Liver (tissue), 9 donors: ENCODE data around the gene GZMM. TPM values are rescaled to one million over a fixed set of nuclear protein-coding genes. Genes with fewer than 3 reads are reported as not detected.

Experiments used
- DNase-seq: peaks from one replicate; pipeline ENCODE4 v3.0.0-alpha.2; 2017; ENCODE audit warnings: low spot score
- H3K27ac ChIP-seq, 2 donors: one replicate each; pipeline ENCODE4 v1.7.0; 2013; ENCODE audit warnings: inconsistent platforms in 2 of 2, low read length in 2 of 2, control low read depth in 1 of 2, low read depth in 1 of 2, mild to moderate bottlenecking in 1 of 2
- H3K27me3 ChIP-seq, 4 donors: one replicate each; pipeline versions ENCODE4 v1.6.1 to v1.7.0; 2013; ENCODE audit warnings: low read length in 3 of 4, inconsistent platforms in 1 of 4, mild to moderate bottlenecking in 1 of 4, moderate library complexity in 1 of 4; ENCODE audit not compliant: control insufficient read depth in 4 of 4, insufficient read depth in 4 of 4
- H3K36me3 ChIP-seq, 4 donors: one replicate each; pipeline versions ENCODE4 v1.6.1 to v1.7.0; 2013; ENCODE audit warnings: low read length in 3 of 4, mild to moderate bottlenecking in 3 of 4, low read depth in 1 of 4, moderate library complexity in 1 of 4; ENCODE audit not compliant: control insufficient read depth in 4 of 4, insufficient read depth in 3 of 4
- H3K4me1 ChIP-seq, 4 donors: one replicate each; pipeline versions ENCODE4 v1.6.1 to v1.7.0; 2013; ENCODE audit warnings: low read length in 3 of 4, mild to moderate bottlenecking in 3 of 4, moderate library complexity in 1 of 4; ENCODE audit not compliant: control insufficient read depth in 4 of 4, insufficient read depth in 4 of 4
- H3K4me3 ChIP-seq, 3 donors: one replicate each; pipeline versions ENCODE4 v1.6.1 to v1.7.0; 2013; ENCODE audit warnings: low read length in 3 of 3, control low read depth in 1 of 3, low read depth in 1 of 3, mild to moderate bottlenecking in 1 of 3
- H3K9ac ChIP-seq, 2 donors: one replicate each; pipeline ENCODE4 v1.7.0; 2013; ENCODE audit warnings: low read length in 2 of 2, mild to moderate bottlenecking in 2 of 2, moderate library complexity in 2 of 2, control low read depth in 1 of 2, low read depth in 1 of 2
- H3K9me3 ChIP-seq, 4 donors: one replicate each; pipeline versions ENCODE4 v1.6.1 to v1.7.0; 2013; ENCODE audit warnings: low read length in 3 of 4; ENCODE audit not compliant: control insufficient read depth in 4 of 4
- ATF3 ChIP-seq: IDR thresholded peaks from 2 replicates; pipeline ENCODE4 v1.6.1; 2016; ENCODE audit warnings: antibody characterized with exemption
- EGR1 ChIP-seq, 2 donors: IDR thresholded peaks; 2 replicates each; pipeline ENCODE4 v1.6.1; 2016 to 2018; ENCODE audit warnings: antibody characterized with exemption in 2 of 2, low read depth in 2 of 2
- FOXA1 ChIP-seq: IDR thresholded peaks from 2 replicates; pipeline ENCODE4 v1.6.1; 2016; ENCODE audit warnings: antibody characterized with exemption
- FOXA2 ChIP-seq: IDR thresholded peaks from 2 replicates; pipeline ENCODE4 v1.6.1; 2016; ENCODE audit warnings: antibody characterized with exemption
- GABPA ChIP-seq, 2 donors: IDR thresholded peaks in 1 of 2; conservative IDR thresholded peaks in 1 of 2; 2 replicates each; pipeline ENCODE4 v1.6.1; 2016; ENCODE audit warnings: antibody characterized with exemption in 2 of 2, mild to moderate bottlenecking in 1 of 2, moderate library complexity in 1 of 2
- HNF4A ChIP-seq, 2 donors: conservative IDR thresholded peaks; 2 replicates each; pipeline ENCODE4 v1.6.1; 2016; ENCODE audit warnings: antibody characterized with exemption in 2 of 2, mild to moderate bottlenecking in 2 of 2
- JUND ChIP-seq, 2 donors: IDR thresholded peaks; 2 replicates each; pipeline ENCODE4 v1.6.1; 2016; ENCODE audit warnings: antibody characterized with exemption in 2 of 2
- NR2F2 ChIP-seq: IDR thresholded peaks from 2 replicates; pipeline ENCODE4 v1.6.1; 2016; ENCODE audit warnings: antibody characterized with exemption
- REST ChIP-seq: IDR thresholded peaks from 2 replicates; pipeline ENCODE4 v1.6.1; 2016; ENCODE audit warnings: antibody characterized with exemption, mild to moderate bottlenecking
- RXRA ChIP-seq, 2 donors: IDR thresholded peaks; 2 replicates each; pipeline ENCODE4 v1.6.1; 2017 to 2018; ENCODE audit warnings: antibody characterized with exemption in 2 of 2, mild to moderate bottlenecking in 1 of 2
- SP1 ChIP-seq: IDR thresholded peaks from 2 replicates; pipeline ENCODE4 v1.6.1; 2018; ENCODE audit warnings: antibody characterized with exemption, mild to moderate bottlenecking
- TAF1 ChIP-seq: conservative IDR thresholded peaks from 2 replicates; pipeline ENCODE4 v1.6.1; 2016; ENCODE audit warnings: antibody characterized with exemption, mild to moderate bottlenecking
- YY1 ChIP-seq: IDR thresholded peaks from 2 replicates; pipeline ENCODE4 v1.6.1; 2016; ENCODE audit warnings: antibody characterized with exemption, mild to moderate bottlenecking
- WGBS: extraction: QIAGEN DNeasy Blood & Tissue Kit; methylation state at CpG from one replicate; pipeline ENCODE4 v1.1.7; 2013; 5-methylcytosine and 5-hydroxymethylcytosine counted together
- polyA plus RNA-seq, 2 donors: library from polyadenylated mRNA; stranded (reverse) in 1 of 2; unstranded in 1 of 2; fragments of 200-250 nt in 1 of 2; fragments of >200 nt in 1 of 2; fragmentation: Nextera tagmentation in 1 of 2; extraction: Ambion mirVana in 1 of 2; gene quantifications; one replicate each; pipeline versions ENCODE4 v1.2.1 to v1.2.3, GENCODE V29; 2013 to 2015
- total RNA-seq, 2 donors: library from RNA; depleted of rRNA; stranded (reverse); fragments of >200 nt; gene quantifications; one replicate each; pipeline ENCODE4 v1.2.3, GENCODE V29; 2014
- TF ChIP-seq, protein P1 (sequence below): IDR thresholded peaks from 2 replicates; pipeline ENCODE4 v1.6.1; 2016; ENCODE audit warnings: antibody characterized with exemption
- donor health status: healthy.
- donor health status: healthy.
- donor health status: healthy.
- donor health status: healthy.
- donor health status: healthy.

Gene GZMM
- total and polyA plus RNA-seq, 4 donors: 0.28 to 1.3 (median 1.1) TPM

DNA sequence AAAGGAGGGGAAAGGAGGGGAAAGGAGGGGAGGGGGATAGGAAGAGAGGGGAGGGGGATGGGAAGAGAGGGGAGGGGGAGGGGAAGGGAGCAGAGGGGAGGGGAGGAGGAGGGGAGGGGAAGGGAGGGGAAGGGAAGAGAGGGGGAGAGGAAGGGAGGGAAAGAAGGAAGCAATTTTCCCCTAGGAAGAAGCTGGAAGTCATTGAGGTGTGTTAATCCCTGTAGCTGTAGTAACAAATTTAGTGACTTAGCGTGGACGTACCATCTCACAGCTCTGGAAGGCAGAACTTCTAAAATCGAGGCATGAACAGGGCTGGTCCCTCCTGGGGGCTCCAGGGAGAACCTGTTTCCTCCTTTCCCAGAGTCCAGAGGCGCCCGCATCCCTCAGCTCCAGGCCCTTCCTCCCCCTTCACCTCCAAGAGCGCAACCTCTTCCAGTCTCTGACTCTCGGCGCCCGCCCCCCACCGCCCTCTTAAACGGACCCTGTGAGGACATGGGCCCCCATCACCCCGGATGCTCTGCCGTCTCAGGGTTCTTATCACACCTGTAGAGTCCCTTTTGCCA lies 17.9 kb upstream of the GZMM start:
- no peak overlapping the region for H3K4me3 ChIP-seq
- H3K27ac ChIP-seq: no peak overlapping the region
- no peaks in the 10 kb centered on the region for H3K27me3 ChIP-seq
- no peak for DNase-seq
- H3K36me3 ChIP-seq: no peaks in the 10 kb centered on the region
- H3K9ac ChIP-seq: no peak overlapping the region
- peaks cover 0 to 7% (median 2%) of the 10 kb centered on the region in 4 donors for H3K4me1 ChIP-seq
- H3K9me3 ChIP-seq: no peaks in the 10 kb centered on the region
- 57% methylated on average over 13 of the region's 13 CpGs for WGBS
- TF ChIP-seq ATF3: no peak
- TF ChIP-seq TAF1: no peak
- no peak for TF ChIP-seq HNF4A (conservative IDR thresholded peaks at IDR 0.05)
- no peak for TF ChIP-seq GABPA (IDR thresholded peaks at IDR 0.05 in 1 of 2, conservative IDR thresholded peaks at IDR 0.05 in 1 of 2)
- no peak for TF ChIP-seq REST
- TF ChIP-seq JUND (IDR thresholded peaks at IDR 0.05): no peak
- TF ChIP-seq NR2F2: no peak
- TF ChIP-seq FOXA1: no peak
- TF ChIP-seq RXRA (IDR thresholded peaks at IDR 0.05): no peak
- TF ChIP-seq, protein P1, sequence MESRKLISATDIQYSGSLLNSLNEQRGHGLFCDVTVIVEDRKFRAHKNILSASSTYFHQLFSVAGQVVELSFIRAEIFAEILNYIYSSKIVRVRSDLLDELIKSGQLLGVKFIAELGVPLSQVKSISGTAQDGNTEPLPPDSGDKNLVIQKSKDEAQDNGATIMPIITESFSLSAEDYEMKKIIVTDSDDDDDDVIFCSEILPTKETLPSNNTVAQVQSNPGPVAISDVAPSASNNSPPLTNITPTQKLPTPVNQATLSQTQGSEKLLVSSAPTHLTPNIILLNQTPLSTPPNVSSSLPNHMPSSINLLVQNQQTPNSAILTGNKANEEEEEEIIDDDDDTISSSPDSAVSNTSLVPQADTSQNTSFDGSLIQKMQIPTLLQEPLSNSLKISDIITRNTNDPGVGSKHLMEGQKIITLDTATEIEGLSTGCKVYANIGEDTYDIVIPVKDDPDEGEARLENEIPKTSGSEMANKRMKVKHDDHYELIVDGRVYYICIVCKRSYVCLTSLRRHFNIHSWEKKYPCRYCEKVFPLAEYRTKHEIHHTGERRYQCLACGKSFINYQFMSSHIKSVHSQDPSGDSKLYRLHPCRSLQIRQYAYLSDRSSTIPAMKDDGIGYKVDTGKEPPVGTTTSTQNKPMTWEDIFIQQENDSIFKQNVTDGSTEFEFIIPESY: no peak
- TF ChIP-seq YY1: no peak
- TF ChIP-seq EGR1 (IDR thresholded peaks at IDR 0.05; ENCODE audit: low read depth in 2 of 2): no peak

- Histone ChIP-seq H3K36me3 (no peaks in the 10 kb centered on the region), H3K27ac (peak overlapping the region; percentile 94 to 95), H3K4me1 (peaks cover 12 to 33% (median 17%) of the 10 kb centered on the region in 4 donors), H3K4me3 (peak overlapping the region; percentile 74 to 83 (median 75)), H3K9ac (peak overlapping the region; percentile 58 to 59), H3K9me3 (no peaks in the 10 kb centered on the region), H3K27me3 (no peaks in the 10 kb centered on the region)
- TF ChIP-seq SP1 (peak; percentile 65), FOXA2 (no peak), RXRA (IDR thresholded peaks at IDR 0.05) (peak; percentile 29 to 57), EGR1 (IDR thresholded peaks at IDR 0.05; ENCODE audit: low read depth in 2 of 2) (no peak), HNF4A (conservative IDR thresholded peaks at IDR 0.05) (peak; percentile 49 to 57), TAF1 (no peak)
- DNase-seq: no peak
- WGBS: 60% methylated on average over 38 of the region's 38 CpGs
These were observed 13.5 kb upstream of the GZMM start for GRCh38 chr19:530134-531008.
